GM18517 (cell line): Measurements from ENCODE around the gene MRPL10.

Experiments used
- ATAC-seq: cut with Tn5 transposase; IDR thresholded peaks from one replicate; pipeline ENCODE4 v1.9.1; 2021; ENCODE audit warnings: mild to moderate bottlenecking, moderate library complexity; ENCODE audit not compliant: unreplicated experiment

The MRPL10 gene

DNA sequence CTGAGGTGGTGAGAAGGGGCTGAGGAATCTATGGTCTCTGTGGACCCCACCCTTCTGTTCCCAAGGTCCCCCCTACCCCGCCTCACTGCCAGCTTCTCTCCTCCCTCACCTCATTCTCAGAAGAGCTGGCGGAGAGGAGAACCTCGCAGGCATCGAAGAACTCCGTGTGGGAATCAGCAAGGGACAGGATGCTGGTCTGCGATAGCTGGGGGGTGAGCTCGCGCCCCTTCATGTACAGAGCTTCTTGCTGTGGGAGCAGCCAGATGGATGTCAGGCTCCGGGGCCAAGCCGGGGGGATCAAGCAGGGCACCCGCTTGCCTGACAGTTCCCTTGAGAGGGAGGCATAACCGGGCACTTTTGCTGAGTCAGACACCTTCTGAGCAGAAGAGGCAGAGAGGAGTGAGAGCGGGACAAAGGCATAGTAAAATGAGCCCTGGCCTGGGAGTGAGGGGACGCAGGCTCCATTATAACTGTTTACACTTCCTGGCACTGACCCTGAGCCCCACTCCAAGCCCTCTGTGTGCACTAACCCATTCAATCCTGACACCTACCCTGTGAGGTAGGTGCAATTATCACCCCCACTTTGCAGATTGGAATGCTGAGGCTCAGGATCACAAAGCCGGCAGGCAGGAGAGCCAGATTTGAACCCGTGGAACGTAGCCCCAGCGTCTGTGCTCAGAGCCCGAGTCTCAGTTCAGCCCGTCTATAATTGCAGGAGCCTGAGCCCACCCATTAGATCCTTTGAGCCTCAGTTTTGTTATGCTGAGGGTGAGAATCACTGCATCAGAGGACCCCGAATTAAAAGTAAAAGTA lies 16.0 kb downstream of the MRPL10 start:
- no peak for ATAC-seq

DNA sequence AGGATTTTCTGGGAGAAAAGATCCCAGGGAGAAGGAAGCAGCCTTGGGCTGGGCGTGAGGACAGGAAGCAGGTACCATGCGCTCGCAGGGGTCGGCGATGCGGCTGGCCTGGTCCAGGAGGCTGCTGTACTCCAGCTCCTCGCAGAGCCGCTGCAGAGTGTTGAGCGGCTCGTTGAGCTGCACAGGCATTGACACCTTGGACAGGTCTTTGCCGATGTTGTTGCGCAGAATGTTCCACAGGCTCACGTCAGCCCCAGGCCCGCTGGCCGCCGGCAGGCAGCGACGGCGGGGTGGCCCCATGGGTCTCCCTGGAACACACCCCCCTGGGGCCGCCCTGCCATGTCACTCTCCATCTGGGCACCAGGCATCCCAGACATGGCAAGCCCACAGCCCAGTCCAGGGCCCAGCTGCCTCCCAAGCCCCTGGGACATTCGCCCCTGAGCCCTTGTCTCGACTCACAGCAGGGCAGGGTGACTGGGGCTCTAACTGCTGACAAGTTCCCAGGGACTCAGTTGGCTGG lies 17.8 kb downstream of the MRPL10 start:
- ATAC-seq = no peak

DNA sequence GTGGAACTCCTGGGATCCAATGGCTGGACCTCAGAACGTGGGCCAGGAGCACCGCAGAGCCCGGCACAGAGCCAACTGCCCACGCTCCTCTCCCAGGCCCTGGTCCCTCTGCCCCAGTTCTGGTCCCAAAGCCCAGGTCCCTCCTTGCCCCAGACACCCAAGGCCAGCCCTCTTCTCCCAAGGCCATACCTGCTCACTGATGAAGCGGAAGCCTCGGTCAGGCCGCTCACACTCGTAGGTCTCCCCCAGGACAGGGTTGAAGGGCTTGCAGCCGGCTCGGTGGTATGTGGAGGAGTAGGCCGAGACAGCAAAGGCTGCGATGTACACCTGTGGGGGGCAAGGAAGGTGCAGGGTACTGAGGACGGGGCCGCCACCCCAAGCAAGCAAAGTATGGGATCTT lies 18.3 kb downstream of the MRPL10 start:
- no peak for ATAC-seq

GRCh38 chr17:47812146-47812920 lies 19.0 kb downstream of the MRPL10 start:
- ATAC-seq = no peak

DNA sequence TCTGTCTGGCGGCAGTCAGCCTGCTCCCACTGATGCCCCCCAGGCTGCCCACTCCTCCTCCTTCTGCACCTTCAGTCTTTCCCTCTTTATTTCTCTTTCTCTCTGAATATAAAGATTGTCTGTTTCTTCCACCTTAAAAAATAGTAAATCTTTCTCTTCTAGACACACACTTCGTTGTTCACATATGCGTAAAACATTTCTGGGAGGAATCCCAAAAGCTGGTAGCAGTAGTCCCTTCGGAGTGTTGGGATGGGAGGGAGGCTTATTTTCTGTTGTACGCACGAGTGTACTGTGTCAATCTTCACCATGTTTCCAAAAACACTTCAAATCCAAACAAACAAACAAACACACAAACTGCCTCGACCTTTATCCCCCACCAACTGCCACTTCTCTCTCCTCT lies 19.6 kb downstream of the MRPL10 start:
- no peak for ATAC-seq

GRCh38 chr17:47810901-47811635 lies 20.3 kb downstream of the MRPL10 start:
- no peak for ATAC-seq

GRCh38 chr17:47810200-47810821 lies 21.0 kb downstream of the MRPL10 start:
- no peak for ATAC-seq

DNA sequence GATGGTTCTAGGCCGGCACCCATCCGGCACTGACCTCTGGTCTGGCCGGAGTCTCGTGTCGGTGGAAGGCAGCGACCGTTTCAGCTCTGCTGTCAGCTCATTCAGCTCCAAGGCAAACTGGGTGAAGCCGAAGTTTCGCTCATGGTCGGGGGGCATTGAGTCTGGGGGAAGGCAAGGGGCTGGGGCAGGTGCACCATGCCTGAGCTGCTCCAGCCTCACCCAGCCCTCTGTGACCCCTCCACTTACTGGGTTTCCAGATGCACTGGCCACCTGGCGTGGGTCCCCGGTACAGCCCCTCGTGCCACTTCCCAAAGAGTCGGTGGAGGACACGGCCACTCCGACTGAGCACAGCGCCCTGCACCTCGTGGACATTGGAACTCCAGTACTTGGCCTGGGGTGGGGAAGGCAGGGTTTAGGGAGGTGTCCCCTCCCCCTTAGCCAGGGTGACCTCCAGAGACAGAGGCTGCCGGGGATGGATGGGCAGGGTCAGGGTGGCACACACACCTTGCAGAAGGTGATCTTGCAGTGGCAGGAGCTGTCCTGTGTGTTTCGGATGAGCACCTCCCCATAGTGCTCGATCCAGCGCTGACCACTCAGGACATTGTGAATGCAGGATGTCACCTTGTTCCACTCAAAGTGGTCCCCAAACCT lies 22.4 kb downstream of the MRPL10 start:
- ATAC-seq = no peak

DNA sequence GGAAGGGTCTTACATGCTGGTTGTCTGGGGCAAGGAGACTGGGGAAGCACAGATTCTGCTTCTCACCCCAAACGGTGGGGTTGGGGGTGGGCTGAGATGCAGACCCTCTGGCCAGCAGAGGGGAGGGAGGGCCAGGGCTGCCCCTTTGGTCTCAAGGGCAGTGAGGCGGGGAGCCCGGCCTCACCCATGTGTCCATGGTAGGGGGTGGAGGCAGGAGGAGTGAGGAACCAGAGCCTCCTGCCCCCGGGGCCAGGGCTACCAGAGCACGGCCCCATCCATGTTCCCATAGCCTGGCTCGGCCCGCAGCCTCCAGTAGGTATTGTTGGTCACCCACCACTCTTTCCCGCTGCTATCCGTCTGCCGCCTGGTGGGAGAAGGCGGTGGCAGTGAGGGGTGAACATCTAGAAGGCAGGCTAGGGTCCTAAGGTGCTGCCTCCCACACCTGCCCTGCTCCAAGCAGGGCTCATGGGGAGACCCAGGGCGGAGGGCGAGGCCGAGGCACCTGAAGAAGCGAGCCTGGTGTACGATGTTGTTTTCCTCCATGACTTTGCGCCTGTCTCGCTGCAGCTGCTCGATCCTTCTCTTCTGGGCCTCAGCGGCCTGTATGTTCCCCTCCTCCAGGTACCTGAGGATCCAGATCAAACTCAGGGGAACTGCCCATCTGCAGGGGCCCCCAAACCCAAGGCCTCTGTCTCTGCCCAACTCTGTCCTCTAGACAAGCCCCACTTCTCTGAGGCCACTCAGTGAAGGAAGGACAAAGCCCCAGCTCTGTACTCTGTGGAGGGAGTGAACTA lies 23.1 kb downstream of the MRPL10 start:
- ATAC-seq = no peak

GRCh38 chr17:47807421-47807820 lies 23.9 kb downstream of the MRPL10 start:
- ATAC-seq = no peak

DNA sequence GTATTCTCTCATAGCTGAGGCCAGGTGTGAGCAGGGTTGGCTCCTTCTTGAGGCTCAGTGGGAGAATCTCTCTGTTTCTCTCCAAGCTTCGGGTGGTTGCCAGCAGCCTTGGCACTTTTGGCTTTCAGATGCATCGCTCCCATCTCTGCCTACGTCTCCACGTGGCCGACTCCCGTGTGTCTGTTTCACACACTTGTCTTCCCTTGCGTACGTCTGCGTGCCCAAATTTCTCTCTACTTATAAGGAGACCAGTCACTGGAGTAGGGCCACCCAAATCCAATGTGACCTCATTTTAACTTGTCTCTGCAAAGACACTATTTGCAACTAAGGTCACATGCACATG lies 24.5 kb downstream of the MRPL10 start:
- ATAC-seq = no peak

DNA sequence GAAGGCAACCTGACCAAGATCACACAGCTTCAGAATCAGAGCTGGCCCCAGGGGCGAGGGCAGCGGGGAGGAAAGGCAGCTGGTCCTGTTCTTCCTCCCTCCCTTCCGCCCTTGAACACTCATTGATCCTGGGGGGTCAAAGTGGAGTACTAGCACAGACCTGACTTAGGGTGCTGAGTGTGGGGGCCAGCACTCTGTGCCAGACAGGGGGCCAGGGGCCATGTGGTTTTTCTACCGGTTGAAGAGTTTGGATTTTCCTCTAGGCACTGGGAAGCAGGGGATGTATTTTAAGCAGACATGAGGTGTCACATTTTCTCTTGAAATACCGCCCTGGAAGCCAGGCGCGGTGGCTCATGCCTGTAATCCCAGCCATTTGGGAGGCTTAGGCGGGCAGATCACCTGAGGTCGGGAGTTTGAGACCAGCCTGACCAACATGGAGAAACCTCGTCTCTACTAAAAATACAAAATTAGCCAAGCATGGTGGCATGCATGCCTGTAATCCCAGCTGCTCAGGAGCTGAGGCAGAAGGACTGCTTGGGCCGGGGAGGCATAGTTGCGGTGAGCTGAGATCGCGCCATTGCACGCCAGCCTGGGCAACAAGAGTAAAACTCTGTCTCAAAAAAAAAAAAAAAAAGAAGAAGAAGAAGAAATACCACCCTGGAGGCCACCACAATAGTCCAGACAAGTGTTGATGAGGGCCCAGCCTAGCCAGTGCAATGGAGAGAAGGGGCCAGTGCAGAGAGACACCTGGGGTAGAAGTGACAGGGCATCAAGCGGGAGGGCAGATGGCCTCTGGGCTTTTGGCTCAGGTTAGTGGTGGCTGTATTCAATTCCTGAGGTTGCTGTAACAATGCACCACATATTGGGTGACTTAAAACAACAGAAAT lies 25.1 kb downstream of the MRPL10 start:
- ATAC-seq = no peak

DNA sequence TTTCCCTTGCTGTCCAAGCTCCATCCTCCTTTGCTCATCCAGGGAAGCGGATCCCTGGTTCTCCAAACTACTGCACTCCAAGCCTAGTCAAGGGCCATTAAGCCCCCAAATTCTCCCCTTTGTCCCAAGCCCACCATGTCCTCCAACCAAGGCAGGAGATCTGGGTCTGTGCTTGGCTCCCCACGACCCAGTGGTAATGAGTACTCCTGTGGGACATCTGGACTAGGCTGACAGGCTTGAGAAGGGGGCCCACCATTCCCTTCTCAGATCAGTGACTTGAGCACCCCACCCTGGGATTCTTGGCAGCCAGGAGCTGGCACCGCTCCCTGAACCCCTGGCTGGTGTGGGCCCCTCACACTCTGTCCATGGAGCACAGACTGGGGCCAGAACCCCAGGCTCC lies 26.9 kb downstream of the MRPL10 start:
- ATAC-seq = no peak

DNA sequence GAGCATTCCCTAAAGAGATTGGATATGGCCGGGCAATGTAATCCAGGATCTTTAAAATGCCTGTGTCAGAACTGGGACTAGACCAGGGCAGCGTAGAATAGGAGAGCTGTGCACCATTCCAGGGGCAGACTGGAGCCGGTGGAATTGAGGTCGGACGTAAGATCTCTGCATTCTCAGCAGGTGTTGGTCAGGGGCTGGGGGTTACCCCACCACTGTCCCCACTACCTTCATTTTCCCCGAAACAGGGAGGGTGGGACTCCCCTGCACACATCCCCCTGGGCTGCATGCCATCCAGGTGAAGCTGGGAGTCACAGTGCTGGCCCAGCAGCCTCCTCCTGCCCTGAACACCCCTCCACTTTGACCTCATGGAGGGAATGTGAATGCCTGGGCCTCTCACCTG lies 27.6 kb downstream of the MRPL10 start:
- no peak for ATAC-seq

DNA sequence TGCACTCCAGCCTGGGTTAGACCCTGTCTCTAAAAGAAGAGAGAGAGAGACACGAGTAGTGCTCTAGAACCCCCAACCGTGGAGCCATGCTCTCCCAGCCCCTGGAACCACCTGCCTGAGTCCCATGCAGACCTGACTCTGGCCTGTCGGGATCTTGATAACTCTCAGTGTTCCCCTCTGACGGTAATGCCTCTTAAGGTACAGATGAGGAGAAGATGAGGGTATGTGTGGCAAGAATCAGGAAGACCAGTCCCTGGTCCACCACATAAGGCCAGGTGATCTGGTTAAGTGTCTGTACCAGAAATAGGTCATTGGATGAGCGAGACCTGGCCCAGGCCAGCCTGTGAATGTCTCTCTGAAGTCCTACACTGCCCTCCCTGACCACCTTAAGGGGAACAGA lies 28.1 kb downstream of the MRPL10 start:
- ATAC-seq = no peak

GRCh38 chr17:47802341-47803022 lies 28.9 kb downstream of the MRPL10 start:
- no peak for ATAC-seq

DNA sequence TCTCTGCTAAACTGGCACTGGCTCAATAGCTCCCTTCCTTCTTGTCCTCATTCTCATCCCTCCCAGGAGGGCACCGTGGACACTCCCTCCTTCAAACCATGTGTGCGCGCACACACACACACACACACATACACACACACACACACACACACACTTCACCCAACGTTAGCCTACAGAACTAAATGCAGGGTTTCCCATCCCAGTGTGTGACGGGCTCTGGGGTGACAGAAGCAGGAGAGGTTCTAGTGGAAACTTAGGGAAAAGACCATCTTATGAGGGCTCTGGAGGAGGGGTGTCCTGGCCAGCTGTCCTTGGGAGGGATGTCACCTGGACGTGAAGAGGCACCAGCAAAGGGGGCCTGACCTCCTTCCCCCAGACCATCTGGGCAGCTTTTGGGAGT lies 29.4 kb downstream of the MRPL10 start:
- no peak for ATAC-seq

DNA sequence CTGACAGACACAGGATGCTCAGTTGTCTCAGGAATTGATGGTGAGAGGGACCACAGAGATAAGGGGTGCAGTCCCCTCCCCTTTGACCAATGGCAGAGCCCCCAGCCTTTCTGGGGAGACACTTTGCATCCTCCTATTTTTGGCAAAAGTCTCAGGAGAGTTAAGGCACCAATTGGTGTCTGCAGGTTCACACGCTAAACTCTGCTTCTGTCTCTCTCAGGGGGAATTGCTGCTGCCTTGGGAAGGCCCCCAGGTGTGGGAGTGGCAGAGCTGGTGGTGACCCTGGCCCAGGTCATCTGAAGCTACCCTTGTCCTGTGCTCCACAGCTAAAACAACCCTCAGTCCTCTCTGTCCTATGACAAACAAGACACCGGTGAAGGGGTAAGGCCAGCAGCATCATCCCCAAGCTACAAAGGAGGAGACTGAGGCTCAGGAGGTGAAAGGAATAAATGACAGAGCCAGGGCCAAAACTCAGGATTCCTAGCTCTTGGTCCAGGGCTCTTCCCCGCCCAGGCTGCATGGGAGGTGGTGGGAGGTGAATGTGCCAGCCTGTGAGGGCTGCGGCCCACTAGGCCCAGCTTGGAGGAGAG lies 30.1 kb downstream of the MRPL10 start:
- no peak for ATAC-seq
